ENCODE measurements around the gene AMOTL1. TPM values are rescaled to one million over a fixed set of nuclear protein-coding genes. Genes with fewer than 3 reads are reported as not detected.
A peak's percentile ranks its signal among the peaks of the same experiment; 100 is the strongest.

AMOTL1 gene
- total RNA-seq, 2 donors from 2014 or later = 56.7 to 59.5 TPM

DNA sequence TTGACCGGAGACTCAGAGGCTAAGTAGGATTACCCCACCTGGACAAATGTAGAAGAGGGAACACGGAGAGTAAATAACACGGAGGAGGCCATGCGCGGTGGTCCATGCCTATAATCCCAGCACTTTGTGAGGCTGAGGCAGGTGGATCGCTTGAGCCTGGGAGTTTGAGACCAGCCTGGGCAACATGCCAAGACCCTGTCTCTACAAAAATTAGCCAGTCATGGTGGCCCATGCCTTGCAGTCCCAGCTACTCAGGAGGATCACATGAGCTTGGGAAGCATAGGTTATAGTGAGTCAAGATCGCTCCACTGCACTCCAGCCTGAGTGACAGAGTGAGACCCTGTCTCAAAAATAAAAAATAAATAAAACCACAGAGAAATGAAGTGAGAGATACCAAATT lies 53.9 kb downstream of the AMOTL1 start:
- H3K9me3 ChIP-seq = no peaks in the 10 kb centered on the region
- H3K4me3 ChIP-seq = no peak overlapping the region
- H3K36me3 ChIP-seq = peaks cover 38% of the 10 kb centered on the region
- H3K4me1 ChIP-seq = peaks cover 0 to 22% of the 10 kb centered on the region in 2 donors
- TF ChIP-seq, protein P1, sequence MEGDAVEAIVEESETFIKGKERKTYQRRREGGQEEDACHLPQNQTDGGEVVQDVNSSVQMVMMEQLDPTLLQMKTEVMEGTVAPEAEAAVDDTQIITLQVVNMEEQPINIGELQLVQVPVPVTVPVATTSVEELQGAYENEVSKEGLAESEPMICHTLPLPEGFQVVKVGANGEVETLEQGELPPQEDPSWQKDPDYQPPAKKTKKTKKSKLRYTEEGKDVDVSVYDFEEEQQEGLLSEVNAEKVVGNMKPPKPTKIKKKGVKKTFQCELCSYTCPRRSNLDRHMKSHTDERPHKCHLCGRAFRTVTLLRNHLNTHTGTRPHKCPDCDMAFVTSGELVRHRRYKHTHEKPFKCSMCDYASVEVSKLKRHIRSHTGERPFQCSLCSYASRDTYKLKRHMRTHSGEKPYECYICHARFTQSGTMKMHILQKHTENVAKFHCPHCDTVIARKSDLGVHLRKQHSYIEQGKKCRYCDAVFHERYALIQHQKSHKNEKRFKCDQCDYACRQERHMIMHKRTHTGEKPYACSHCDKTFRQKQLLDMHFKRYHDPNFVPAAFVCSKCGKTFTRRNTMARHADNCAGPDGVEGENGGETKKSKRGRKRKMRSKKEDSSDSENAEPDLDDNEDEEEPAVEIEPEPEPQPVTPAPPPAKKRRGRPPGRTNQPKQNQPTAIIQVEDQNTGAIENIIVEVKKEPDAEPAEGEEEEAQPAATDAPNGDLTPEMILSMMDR (IDR thresholded peaks at IDR 0.05) = no peak
- no peaks in the 10 kb centered on the region for H3K27me3 ChIP-seq
- DNase-seq (ENCODE audit: low spot score) = no peak
- no peak overlapping the region for H3K27ac ChIP-seq

DNA sequence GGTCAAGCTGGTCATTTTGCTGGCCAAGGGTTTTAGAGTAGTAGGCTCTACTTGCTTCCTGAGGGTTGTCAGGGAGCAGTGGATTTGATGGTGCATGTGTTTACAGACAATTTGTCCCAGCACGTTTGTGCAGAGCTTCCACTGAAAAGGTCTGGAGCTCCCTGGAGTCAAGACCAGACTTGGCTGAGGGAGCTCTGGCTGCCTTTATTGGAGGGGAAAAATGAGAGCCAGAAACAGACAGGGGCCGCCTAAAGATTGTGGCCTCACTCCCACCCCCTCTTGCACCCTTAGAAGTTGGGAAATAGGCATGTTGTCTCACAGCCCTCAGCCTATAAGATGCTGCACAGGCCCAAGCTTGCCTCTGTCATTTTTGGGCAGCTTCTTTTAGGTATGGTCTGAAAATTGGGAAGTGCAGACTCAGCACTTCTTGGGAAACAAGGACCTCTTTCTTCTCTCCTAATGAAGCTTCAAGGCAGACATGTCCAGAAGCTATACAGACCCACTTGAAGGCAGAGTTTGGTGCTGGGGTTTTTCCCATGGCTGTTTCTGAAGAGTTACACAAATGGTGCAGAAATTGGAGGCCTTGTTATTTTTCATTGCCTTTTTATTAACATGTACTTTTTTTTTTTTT lies 55.1 kb downstream of the AMOTL1 start:
- peaks cover 41% of the 10 kb centered on the region for H3K36me3 ChIP-seq
- H3K27me3 ChIP-seq = no peaks in the 10 kb centered on the region
- H3K27ac ChIP-seq = no peak overlapping the region
- peaks cover 0 to 22% of the 10 kb centered on the region in 2 donors for H3K4me1 ChIP-seq
- H3K9me3 ChIP-seq = no peaks in the 10 kb centered on the region
- TF ChIP-seq, protein P1 (IDR thresholded peaks at IDR 0.05) = no peak
- no peak for DNase-seq (ENCODE audit: low spot score)
- no peak overlapping the region for H3K4me3 ChIP-seq

DNA sequence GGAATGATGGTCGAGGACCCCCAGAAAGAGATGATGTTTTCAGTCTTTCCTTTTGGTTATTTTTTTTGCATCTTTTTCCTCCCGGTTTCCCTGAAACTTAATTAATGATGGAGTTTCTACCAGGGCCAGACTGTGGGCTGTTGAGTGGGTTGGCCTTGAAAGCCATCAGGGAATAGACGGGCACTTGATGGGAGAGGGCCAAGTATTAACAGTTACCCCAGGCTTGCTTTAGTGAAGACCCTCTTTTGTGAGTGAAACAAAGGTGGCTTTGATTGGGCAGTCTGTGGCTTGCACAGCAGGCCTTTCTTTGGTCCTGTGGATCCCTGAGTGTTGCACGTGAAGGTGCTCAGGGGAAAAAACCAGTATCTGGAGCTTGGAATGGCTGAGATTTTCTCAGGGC lies 56.9 kb downstream of the AMOTL1 start:
- H3K27ac ChIP-seq = peak overlapping the region in 1 of 2 donors; percentile 36
- peaks cover 0 to 22% of the 10 kb centered on the region in 2 donors for H3K4me1 ChIP-seq
- H3K4me3 ChIP-seq = no peak overlapping the region
- TF ChIP-seq, protein P1 (IDR thresholded peaks at IDR 0.05) = no peak
- DNase-seq (ENCODE audit: low spot score) = no peak
- H3K27me3 ChIP-seq = no peaks in the 10 kb centered on the region
- H3K9me3 ChIP-seq = no peaks in the 10 kb centered on the region
- peaks cover 45% of the 10 kb centered on the region for H3K36me3 ChIP-seq

DNA sequence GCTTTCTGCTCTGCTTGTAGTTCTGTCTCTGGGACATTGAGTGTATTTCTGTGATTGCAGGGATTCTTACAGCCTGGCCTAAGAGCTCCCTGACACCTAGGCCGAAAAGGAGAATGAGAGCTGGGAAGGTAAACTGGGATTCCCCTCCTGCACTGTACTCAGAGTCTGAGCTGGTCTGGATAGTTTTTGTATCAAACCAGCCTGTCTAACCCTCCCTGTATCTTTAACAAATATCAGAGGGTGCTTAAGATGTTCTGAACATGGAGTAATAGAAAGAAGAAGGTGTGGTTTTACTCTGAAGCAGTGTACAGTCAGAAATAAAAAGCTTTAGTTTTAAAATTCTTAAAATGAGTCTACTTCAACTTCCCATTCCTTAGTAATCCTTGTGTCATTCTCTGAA lies 57.3 kb downstream of the AMOTL1 start:
- Histone ChIP-seq H3K36me3 (peaks cover 43% of the 10 kb centered on the region), H3K4me1 (peaks cover 0 to 22% of the 10 kb centered on the region in 2 donors), H3K27ac (peak overlapping the region in 1 of 2 donors; percentile 36), H3K4me3 (no peak overlapping the region), H3K9me3 (no peaks in the 10 kb centered on the region), H3K27me3 (no peaks in the 10 kb centered on the region)
- TF ChIP-seq, protein P1 (IDR thresholded peaks at IDR 0.05) = no peak
- no peak for DNase-seq (ENCODE audit: low spot score)

DNA sequence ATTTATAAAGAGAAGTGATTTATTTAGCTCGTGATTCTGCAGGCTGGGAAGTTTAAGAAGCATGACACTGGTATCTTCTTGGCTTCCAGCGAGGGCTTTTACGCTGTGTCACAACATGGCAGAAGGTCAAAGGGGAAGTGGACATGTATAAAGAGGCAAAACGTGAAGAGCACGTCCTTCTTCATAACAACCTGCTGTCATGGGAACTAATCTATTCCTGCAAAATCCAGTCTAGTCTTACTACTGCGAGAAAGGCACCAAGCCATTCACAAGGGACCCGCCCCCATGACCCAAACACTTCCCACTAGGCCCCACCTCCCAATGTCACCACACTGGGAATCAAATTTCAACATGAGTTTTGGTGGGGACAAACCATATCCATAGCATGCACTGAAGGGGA lies 58.3 kb downstream of the AMOTL1 start:
- Histone ChIP-seq H3K27me3 (no peaks in the 10 kb centered on the region), H3K36me3 (peaks cover 42% of the 10 kb centered on the region), H3K27ac (no peak overlapping the region), H3K9me3 (no peaks in the 10 kb centered on the region), H3K4me1 (peaks cover 0 to 28% of the 10 kb centered on the region in 2 donors), H3K4me3 (no peak overlapping the region)
- TF ChIP-seq, protein P1 (IDR thresholded peaks at IDR 0.05) = no peak
- no peak for DNase-seq (ENCODE audit: low spot score)

DNA sequence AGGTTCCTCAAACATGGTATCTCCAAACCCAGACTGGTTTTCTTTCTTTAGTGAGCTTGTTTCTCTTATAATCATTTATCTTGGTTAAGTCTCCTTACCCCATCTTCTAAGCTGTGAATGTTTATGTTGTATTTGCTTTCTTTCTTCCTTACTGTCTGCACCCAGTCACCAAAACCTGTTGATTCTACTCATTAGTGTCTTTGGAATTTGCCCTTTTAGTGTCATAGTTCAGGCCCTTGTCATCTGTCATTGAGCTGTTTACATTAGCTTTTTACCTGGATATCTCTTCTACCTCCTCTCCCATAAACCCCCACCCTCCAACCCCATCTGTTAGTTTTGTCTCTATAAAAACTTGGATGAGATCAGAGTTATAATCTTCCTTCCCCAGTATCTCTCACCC lies 59.9 kb downstream of the AMOTL1 start:
- Histone ChIP-seq H3K4me3 (no peak overlapping the region), H3K4me1 (peaks cover 0 to 30% of the 10 kb centered on the region in 2 donors), H3K27ac (no peak overlapping the region), H3K27me3 (no peaks in the 10 kb centered on the region), H3K36me3 (peaks cover 34% of the 10 kb centered on the region), H3K9me3 (no peaks in the 10 kb centered on the region)
- no peak for DNase-seq (ENCODE audit: low spot score)
- TF ChIP-seq, protein P1 (IDR thresholded peaks at IDR 0.05) = no peak

Data from right atrium auricular region (tissue), 2 donors.